GM21447 (cell line): Measurements from ENCODE around the gene KIAA1755.

ENCODE experiments used
- ATAC-seq: cut with Tn5 transposase; IDR thresholded peaks from one replicate; pipeline ENCODE4 v1.9.1; 2021; ENCODE audit not compliant: unreplicated experiment

KIAA1755 gene

GRCh38 chr20:38168791-38169589 is 91.5 kb downstream of the KIAA1755 start:
- ATAC-seq, result no peak

DNA sequence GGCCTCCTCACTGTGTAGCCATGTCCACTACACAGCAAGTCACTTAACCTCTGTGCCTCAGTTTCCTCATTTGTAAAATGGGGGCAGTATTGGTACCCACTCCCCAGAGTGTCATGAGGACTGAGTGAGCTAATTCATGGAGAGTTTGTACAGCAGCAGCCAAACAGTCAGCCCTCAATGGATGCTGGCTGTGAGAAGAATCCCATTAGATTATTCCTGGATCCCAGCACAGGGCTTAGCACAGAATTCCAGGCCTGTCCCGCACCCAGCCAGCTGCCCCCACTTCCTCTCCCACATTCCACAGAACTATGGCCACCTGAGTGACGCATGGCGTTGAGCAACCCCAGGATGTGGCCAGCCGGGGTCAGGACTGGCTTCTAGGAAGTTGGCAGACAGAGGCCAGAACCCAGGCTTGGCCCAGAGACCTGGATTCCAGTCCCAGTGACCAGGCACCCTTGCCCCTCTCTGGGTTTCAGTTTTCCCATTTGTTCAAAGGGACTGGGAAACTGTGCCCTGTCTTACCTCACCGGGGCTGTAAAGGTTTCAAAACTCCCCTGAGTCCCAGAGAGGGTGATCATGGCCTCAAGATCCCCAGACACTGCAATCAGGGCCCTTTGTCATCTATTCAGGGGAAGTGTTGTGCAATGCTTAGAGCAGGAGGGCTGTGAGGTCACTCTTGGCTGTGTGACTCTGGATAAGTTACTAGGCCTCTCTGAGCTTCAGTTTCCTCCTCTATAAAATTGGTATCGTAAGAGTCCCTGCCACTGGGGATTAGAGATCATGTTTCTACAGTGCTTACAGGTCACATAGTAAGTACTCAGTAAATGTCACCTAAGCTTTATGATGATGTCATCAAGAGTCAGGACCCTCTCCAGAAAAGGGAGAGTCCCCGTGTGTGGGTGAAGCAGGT is 92.4 kb downstream of the KIAA1755 start:
- no peak for ATAC-seq

- no peak for ATAC-seq
Observed at GRCh38 chr20:38167328-38167850, 93.1 kb downstream of the KIAA1755 start.

GRCh38 chr20:38166703-38167233 is 93.8 kb downstream of the KIAA1755 start:
- ATAC-seq, result no peak

GRCh38 chr20:38165966-38166702 is 94.4 kb downstream of the KIAA1755 start:
- no peak for ATAC-seq

DNA sequence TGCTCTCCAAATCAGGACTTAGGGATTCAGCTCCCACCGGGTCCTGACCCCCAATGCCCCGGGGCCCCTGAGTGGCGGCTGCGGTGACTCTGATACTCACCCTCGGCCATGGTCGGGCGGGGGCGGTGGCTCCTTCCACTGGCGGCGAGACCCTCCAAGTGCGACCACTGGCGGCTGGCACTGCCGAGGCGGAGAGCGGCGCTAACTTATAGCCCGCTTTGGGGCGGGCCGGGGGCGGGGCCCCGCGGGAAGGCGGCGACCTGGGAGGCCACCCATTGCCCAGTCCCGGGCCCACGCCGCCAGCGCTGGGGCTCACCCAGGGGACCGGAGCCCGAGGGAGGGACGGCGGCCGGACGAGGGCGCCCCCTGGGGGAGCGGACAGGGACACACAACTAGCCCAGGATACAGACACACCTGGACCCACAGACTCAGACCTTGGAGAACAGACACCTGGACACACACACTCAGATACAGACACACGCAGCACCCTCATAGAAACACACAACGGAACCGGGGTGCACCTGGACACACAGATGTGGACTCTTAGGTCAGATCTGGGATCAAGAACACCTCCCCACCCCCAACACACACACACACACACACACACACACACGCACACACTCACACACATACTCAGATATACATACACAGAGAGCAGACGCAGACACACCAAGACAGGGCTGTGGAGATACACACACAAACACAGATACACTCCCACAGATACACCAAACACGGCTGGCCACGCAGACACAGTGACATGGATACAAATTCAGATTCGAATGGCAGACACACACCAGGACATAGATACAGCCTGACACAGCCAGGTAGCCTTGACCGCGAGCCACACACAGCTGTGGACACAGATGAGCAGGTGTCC is 95.2 kb downstream of the KIAA1755 start, which contains the start of gene TGM2:
TSS of gene TGM2 (minus strand) at position 182 of the 877 bp plus-strand sequence. CDS start at position 110, 72 bp downstream.
- peak; percentile 73 for ATAC-seq

GRCh38 chr20:38164624-38165088 is 95.9 kb downstream of the KIAA1755 start:
- ATAC-seq, result no peak

DNA sequence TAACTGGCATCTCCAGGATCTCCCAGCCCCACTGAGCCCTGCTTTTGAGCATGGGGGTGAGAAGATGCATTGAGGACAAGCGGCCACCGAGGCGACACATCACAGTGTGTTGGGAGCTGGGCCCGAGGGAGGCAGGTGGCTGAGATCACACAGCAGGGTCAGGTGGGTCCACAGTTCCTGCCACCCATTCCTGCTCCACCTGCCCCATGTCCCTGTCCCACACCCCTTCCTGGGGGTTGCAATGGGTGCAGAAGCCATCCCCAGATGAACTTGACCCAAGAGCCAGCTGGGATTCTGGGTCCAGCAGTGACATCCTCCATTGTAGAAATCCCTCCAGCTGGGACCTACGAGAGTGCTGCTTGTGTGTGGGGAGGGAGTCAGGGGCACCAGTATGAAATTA is 96.5 kb downstream of the KIAA1755 start:
- ATAC-seq, result no peak

GRCh38 chr20:38162878-38163875 is 97.4 kb downstream of the KIAA1755 start:
- no peak for ATAC-seq

GRCh38 chr20:38162149-38162548 is 98.4 kb downstream of the KIAA1755 start:
- ATAC-seq, result no peak

- no peak for ATAC-seq
Observed at GRCh38 chr20:38161412-38161774, 99.1 kb downstream of the KIAA1755 start.
